GM23248 (cell line): ENCODE data around the gene FRMD1. TPM values are rescaled to one million over a fixed set of nuclear protein-coding genes. Genes with fewer than 3 reads are reported as not detected.

Experiments used
- DNase-seq: peaks from one replicate; pipeline ENCODE4 v3.0.0-alpha.2; 2015
- H2AFZ ChIP-seq: fragments of 200-600 bp; sonication (generic); 2 replicates; pipeline ENCODE4 v1.6.1; 2016; ENCODE audit warnings: antibody characterized with exemption
- H3F3A ChIP-seq: fragments of 200-600 bp; sonication (generic); 2 replicates; pipeline ENCODE4 v1.6.1; 2016; ENCODE audit warnings: mild to moderate bottlenecking, antibody characterized with exemption, mixed run types; ENCODE audit not compliant: insufficient read depth
- H3K27ac ChIP-seq: fragments of 200-600 bp; sonication (generic); 2 replicates; pipeline ENCODE4 v1.5.1; 2016; ENCODE audit warnings: mild to moderate bottlenecking
- H3K27me3 ChIP-seq: fragments of 200-600 bp; sonication (generic); replicated peaks from 2 replicates; pipeline ENCODE4 v1.6.1; 2016; ENCODE audit warnings: mild to moderate bottlenecking; ENCODE audit not compliant: insufficient read depth
- H3K36me3 ChIP-seq: fragments of 200-600 bp; sonication (generic); 2 replicates; pipeline ENCODE4 v1.6.1; 2016; ENCODE audit warnings: low read depth, mild to moderate bottlenecking
- H3K4me1 ChIP-seq: fragments of 200-600 bp; sonication (generic); 2 replicates; pipeline ENCODE4 v1.6.1; 2016; ENCODE audit warnings: mild to moderate bottlenecking; ENCODE audit not compliant: insufficient read depth
- H3K4me2 ChIP-seq: fragments of 200-600 bp; sonication (generic); one replicate; pipeline ENCODE4 v1.6.1; 2016; ENCODE audit warnings: mild to moderate bottlenecking; ENCODE audit not compliant: unreplicated experiment
- H3K4me3 ChIP-seq: fragments of 200-600 bp; sonication (generic); 2 replicates; pipeline ENCODE4 v1.5.1; 2016; ENCODE audit warnings: mild to moderate bottlenecking
- H3K79me2 ChIP-seq: fragments of 200-600 bp; sonication (generic); 2 replicates; pipeline ENCODE4 v1.6.1; 2016; ENCODE audit warnings: mild to moderate bottlenecking; ENCODE audit not compliant: insufficient read depth
- H3K9ac ChIP-seq: fragments of 200-600 bp; sonication (generic); 2 replicates; pipeline ENCODE4 v1.6.1; 2016; ENCODE audit warnings: mild to moderate bottlenecking
- H3K9me2 ChIP-seq: fragments of 200-600 bp; sonication (generic); 2 replicates; pipeline ENCODE4 v1.6.1; 2016; ENCODE audit warnings: mixed run types, mild to moderate bottlenecking, moderate library complexity; ENCODE audit not compliant: insufficient read depth
- H3K9me3 ChIP-seq: fragments of 200-600 bp; sonication (generic); one replicate; pipeline ENCODE4 v1.6.1; 2017; ENCODE audit warnings: low read depth
- H4K20me1 ChIP-seq: fragments of 200-600 bp; sonication (generic); 2 replicates; pipeline ENCODE4 v1.6.0; 2016; ENCODE audit not compliant: insufficient read depth
- EZH2 ChIP-seq: fragments of 200-600 bp; sonication (generic); IDR thresholded peaks from 2 replicates; pipeline ENCODE4 v1.6.1; 2018; ENCODE audit warnings: antibody characterized with exemption, mild to moderate bottlenecking; ENCODE audit not compliant: insufficient read depth, poor library complexity, severe bottlenecking
- EZH2phosphoT487 ChIP-seq: fragments of 200-600 bp; sonication (generic); IDR thresholded peaks from 2 replicates; pipeline ENCODE4 v1.6.1; 2018; ENCODE audit warnings: antibody characterized with exemption, moderate library complexity, mild to moderate bottlenecking, low read depth; ENCODE audit not compliant: insufficient read depth
- WGBS, 2 experiments: methylation state at CpG; one replicate each; pipeline ENCODE4 v1.1.6; 2015 to 2017; ENCODE audit warnings: low lambda C conversion rate in 2 of 2, low coverage in 1 of 2; ENCODE audit errors: missing lambda C conversion rate in 2 of 2; 5-methylcytosine and 5-hydroxymethylcytosine counted together
- in situ Hi-C: fragments of 300-500 bp; cut with MboI; formaldehyde crosslinking; loops from 2 replicates; pipeline ENCODE4 v1.15.0; 2020
- polyA plus RNA-seq: library from polyadenylated mRNA; unstranded; fragments of >200 nt; fragmentation: Nextera tagmentation; extraction: Ambion mirVana; gene quantifications from 2 replicates; pipeline ENCODE4 v1.2.1, GENCODE V29; 2016
- total RNA-seq: library from RNA; depleted of rRNA; stranded (reverse); fragments of >200 nt; shearing (Covaris generic); gene quantifications from 2 replicates; pipeline ENCODE4 v1.2.3, GENCODE V29; 2014

FRMD1 gene
- total and polyA plus RNA-seq, 2 experiments from 2014 or later: not detected

DNA sequence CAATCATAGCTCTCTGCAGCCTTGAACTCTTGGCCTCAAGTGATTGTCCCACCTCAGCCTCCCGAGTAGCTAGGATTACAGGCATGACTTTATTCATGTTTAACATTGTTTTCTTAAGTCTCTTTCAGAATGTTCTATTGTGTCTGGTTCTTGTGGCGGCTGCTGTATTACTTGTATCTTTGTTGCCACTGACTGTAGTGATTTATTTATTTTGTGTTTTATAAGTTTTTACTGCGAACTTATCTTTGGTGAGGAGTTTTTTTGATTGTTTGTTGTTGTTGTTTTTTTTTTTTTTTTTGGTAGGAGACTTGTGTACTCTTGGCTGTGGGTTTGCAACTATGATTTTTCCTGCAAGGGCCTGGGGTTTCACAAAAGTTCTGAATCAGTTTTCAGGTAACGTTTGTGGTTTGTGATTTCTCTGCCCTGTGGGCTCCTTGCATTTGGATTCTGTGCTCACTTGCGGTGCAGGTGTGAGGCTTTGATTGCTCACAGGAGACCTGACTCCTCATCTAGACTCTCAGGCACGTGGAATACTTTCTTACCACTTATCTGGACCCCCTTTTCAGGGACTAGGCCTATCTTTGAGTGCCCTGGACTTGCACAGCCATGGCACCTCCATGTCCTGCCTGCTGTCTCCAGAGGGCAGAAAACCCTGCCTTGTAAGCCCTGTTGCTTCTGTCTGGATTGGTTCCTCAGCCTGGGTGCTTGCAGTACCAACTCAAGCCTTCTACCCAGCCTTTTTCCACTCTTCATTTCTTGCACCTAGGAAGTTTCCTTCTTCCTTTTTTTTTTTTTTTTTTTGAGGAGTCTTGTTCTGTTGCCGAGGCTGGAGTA lies 56.3 kb downstream of the FRMD1 start:
- H2AFZ ChIP-seq: no peak overlapping the region
- DNase-seq: no peak
- no peak overlapping the region for H3K9ac ChIP-seq
- H3K4me3 ChIP-seq: no peak overlapping the region
- no peak overlapping the region for H3K27ac ChIP-seq
- no peaks in the 10 kb centered on the region for H4K20me1 ChIP-seq
- WGBS, 2 experiments: 79 to 84% methylated on average over 7 of the region's 7 CpGs
- no peaks in the 10 kb centered on the region for H3K9me2 ChIP-seq
- H3F3A ChIP-seq: no peaks in the 10 kb centered on the region
- H3K79me2 ChIP-seq: no peaks in the 10 kb centered on the region
- no peaks in the 10 kb centered on the region for H3K4me1 ChIP-seq
- H3K9me3 ChIP-seq: no peaks in the 10 kb centered on the region
- no peak overlapping the region for H3K4me2 ChIP-seq
- no peak for TF ChIP-seq EZH2phosphoT487
- TF ChIP-seq EZH2: no peak
- peaks cover 2% of the 10 kb centered on the region; the same call in 1 of the 2 replicates for H3K27me3 ChIP-seq
- no peaks in the 10 kb centered on the region for H3K36me3 ChIP-seq
- in situ Hi-C loops: no loop called here

DNA sequence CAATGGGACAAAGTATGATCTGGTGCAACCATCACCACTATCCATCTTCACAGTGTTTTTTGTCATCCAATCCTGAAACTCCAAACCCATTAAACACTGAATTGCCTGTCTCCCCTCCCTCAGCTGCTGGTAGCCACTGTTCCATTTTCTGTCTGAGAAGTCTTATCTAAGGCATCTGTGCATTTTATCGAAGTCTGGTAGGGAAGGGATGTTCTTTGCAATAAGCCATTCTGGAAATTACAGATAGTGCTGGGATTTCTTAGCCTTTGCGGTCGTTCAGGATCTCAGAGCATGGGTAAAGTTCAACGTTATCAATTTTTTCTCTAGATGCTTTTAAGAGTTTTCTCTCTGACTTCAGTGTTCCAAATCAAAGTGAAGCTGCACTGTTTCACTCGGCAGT lies 57.4 kb downstream of the FRMD1 start:
- Histone ChIP-seq H4K20me1 (no peaks in the 10 kb centered on the region), H3K27me3 (peaks cover 12% of the 10 kb centered on the region; the same call in 1 of the 2 replicates), H3F3A (no peaks in the 10 kb centered on the region), H3K4me2 (no peak overlapping the region), H3K4me1 (no peaks in the 10 kb centered on the region), H3K79me2 (no peaks in the 10 kb centered on the region), H3K27ac (no peak overlapping the region), H3K4me3 (no peak overlapping the region), H2AFZ (no peak overlapping the region), H3K9me3 (no peaks in the 10 kb centered on the region), H3K36me3 (no peaks in the 10 kb centered on the region), H3K9ac (no peak overlapping the region), H3K9me2 (no peaks in the 10 kb centered on the region)
- 56 to 58% methylated on average over 5 of the region's 5 CpGs for WGBS, 2 experiments
- in situ Hi-C loops: no loop called here
- TF ChIP-seq EZH2 (no peak), EZH2phosphoT487 (no peak)
- DNase-seq: no peak

DNA sequence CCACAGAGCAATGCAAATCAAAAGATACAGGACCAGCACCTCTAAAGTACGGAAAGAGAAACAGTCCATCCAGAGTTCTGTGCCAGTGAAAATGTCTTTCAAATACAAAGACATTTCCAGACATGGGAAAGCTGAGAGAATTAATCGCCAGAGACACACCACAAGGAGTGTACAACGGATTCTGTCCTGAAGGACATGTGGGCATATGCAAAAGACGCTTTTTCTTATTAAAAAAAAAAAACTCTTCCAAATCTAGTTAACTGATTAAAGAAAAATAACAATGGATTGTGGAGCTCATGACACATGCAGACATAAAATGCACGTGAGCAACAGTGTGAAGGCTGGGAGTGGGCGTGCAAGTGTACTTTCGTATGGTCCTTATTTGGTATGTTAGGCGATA lies 58.8 kb downstream of the FRMD1 start:
- no peaks in the 10 kb centered on the region for H3K9me3 ChIP-seq
- H3F3A ChIP-seq: no peaks in the 10 kb centered on the region
- 66 to 67% methylated on average over 8 of the region's 8 CpGs for WGBS, 2 experiments
- H3K27me3 ChIP-seq: peaks cover 16% of the 10 kb centered on the region
- TF ChIP-seq EZH2 (no peak), EZH2phosphoT487 (no peak)
- H3K9ac ChIP-seq: no peak overlapping the region
- H3K36me3 ChIP-seq: no peaks in the 10 kb centered on the region
- H3K4me3 ChIP-seq: no peak overlapping the region
- in situ Hi-C loops: no loop called here
- H3K79me2 ChIP-seq: no peaks in the 10 kb centered on the region
- H3K9me2 ChIP-seq: no peaks in the 10 kb centered on the region
- H3K27ac ChIP-seq: no peak overlapping the region
- no peak overlapping the region for H3K4me2 ChIP-seq
- no peaks in the 10 kb centered on the region for H4K20me1 ChIP-seq
- no peak for DNase-seq
- no peak overlapping the region for H2AFZ ChIP-seq
- H3K4me1 ChIP-seq: no peaks in the 10 kb centered on the region

DNA sequence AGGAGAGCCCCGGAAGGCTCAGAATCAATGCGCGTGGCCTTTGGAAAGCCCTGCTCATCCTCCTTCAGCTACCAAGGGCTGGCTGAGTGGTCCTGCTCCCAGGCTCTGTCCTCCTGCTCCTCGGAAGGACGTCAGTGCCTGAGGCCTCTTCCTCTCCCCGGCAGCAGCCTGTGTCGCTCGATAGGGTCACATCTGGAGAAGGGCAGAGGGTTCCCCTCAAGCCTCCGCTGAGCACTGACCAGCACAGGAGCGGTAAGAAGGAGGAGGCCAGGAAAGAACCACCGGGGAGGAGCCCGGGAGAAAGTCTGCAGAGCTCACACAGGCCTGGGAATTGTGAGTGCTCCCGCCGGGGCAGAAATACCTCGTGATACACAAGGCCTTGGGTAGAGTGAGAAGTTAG lies 60.3 kb downstream of the FRMD1 start:
- in situ Hi-C loops: no loop called here
- no peaks in the 10 kb centered on the region for H4K20me1 ChIP-seq
- no peaks in the 10 kb centered on the region for H3K79me2 ChIP-seq
- no peaks in the 10 kb centered on the region for H3K36me3 ChIP-seq
- H3K9me3 ChIP-seq: no peaks in the 10 kb centered on the region
- H3F3A ChIP-seq: no peaks in the 10 kb centered on the region
- WGBS, 2 experiments: 68 to 69% methylated on average over 13 to 15 of the region's 15 CpGs
- no peak overlapping the region for H2AFZ ChIP-seq
- no peaks in the 10 kb centered on the region for H3K9me2 ChIP-seq
- H3K4me3 ChIP-seq: no peak overlapping the region
- H3K4me2 ChIP-seq: no peak overlapping the region
- peaks cover 27% of the 10 kb centered on the region for H3K27me3 ChIP-seq
- H3K27ac ChIP-seq: no peak overlapping the region
- TF ChIP-seq EZH2phosphoT487 (no peak), EZH2 (no peak)
- H3K4me1 ChIP-seq: no peaks in the 10 kb centered on the region
- no peak for DNase-seq
- no peak overlapping the region for H3K9ac ChIP-seq
